Measurements from ENCODE around the gene ZNF692.
"Not testable (repeated sequence)": the region's sequence is repeated elsewhere in the genome, so short reads cannot be mapped to it uniquely, and the experiment has no call there.

Gene ZNF692

DNA sequence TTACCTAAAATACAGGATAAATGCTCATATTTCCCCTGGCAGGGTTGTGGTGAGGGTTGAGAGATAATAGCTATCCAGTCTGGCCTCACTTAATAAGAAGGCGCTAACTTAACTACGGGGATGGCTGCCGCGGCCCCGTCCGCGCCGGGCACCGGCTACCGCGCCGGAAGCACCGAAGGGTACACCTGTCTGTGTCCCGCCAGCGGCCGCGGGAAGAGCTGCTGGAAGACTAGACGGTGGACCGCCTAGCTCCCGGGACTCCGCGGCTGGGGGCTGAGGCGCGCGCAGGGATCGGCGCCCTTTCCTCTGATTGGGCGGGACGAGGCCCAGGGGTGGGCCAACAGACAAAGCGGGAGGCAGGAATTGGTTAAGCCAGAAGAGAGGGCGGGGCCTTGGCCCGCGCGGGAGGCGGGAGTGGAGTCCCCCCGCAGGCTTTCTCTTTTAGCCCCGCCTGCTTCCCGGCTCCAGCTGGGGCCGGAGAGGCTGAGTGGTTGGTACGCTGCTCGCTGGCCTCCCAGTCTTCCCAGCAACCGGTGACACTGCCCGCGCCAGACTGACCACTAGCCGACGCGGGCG lies 21.0 kb downstream of the ZNF692 start, which contains the start of gene ZNF672:
Gene ZNF672 (plus strand): TSS at position 444 of the 576 bp plus-strand sequence. CDS start 9,051 bp downstream, outside the sequence.
- Histone ChIP-seq H3K4me3 (ENCODE audit: low read depth in 1 of 2, low read length in 2 of 2) (peak within 1 kb of the TSS; percentile 65 to 76), H3K27ac (ENCODE audit: low read length) (peak within 1 kb of the TSS; percentile 81), H3K4me1 (ENCODE audit: insufficient read depth, low read length) (peaks cover 36% of the 10 kb centered on the region), H3K36me3 (ENCODE audit: insufficient read depth, low read length) (peaks cover 11% of the 10 kb centered on the region), H2AFZ (ENCODE audit: low read depth, low read length) (peak within 1 kb of the TSS; percentile 79), H3K4me2 (ENCODE audit: insufficient read depth, low read length) (peak within 1 kb of the TSS; percentile 72), H3K27me3 (ENCODE audit: insufficient read depth, low read length, poor library complexity) (no peaks in the 10 kb centered on the region), H3K9me3 (ENCODE audit: insufficient read depth, low read length, severe bottlenecking) (no peaks in the 10 kb centered on the region), H4K20me1 (ENCODE audit: insufficient read depth, low read length) (peaks cover 20% of the 10 kb centered on the region), H3K9ac (ENCODE audit: low read depth, low read length) (peak within 1 kb of the TSS; percentile 93), H3K79me2 (ENCODE audit: insufficient read depth, low read length) (peaks cover 46% of the 10 kb centered on the region)
- peak; percentile 87 for ATAC-seq (ENCODE audit: insufficient read depth, low read depth)
- peak; percentile 97 for DNase-seq
- TF ChIP-seq CTCF (IDR thresholded peaks at IDR 0.05; ENCODE audit: borderline replicate concordance, extremely low read depth, low read length, poor library complexity, severe bottlenecking) (no peak), EZH2 (IDR thresholded peaks at IDR 0.05; ENCODE audit: borderline replicate concordance, low read depth, low read length, severe bottlenecking) (no peak)

GRCh38 chr1:248837045-248837780 lies 21.7 kb downstream of the ZNF692 start:
- H3K4me1 ChIP-seq (ENCODE audit: insufficient read depth, low read length), result peaks cover 36% of the 10 kb centered on the region
- H3K9me3 ChIP-seq (ENCODE audit: insufficient read depth, low read length, severe bottlenecking), result no peaks in the 10 kb centered on the region

GRCh38 chr1:248834343-248834940 lies 24.4 kb downstream of the ZNF692 start:
- no peak overlapping the region for H3K9ac ChIP-seq (ENCODE audit: low read depth, low read length)
- no peak overlapping the region for H3K4me3 ChIP-seq (ENCODE audit: low read depth in 1 of 2, low read length in 2 of 2)
- H3K27ac ChIP-seq (ENCODE audit: low read length), result no peak overlapping the region
- no peak overlapping the region for H3K4me2 ChIP-seq (ENCODE audit: insufficient read depth, low read length)
- H3K4me1 ChIP-seq (ENCODE audit: insufficient read depth, low read length), result peaks cover 19% of the 10 kb centered on the region
- no peak for ATAC-seq (ENCODE audit: insufficient read depth, low read depth)
- H3K36me3 ChIP-seq (ENCODE audit: insufficient read depth, low read length), result no peaks in the 10 kb centered on the region; the same call in 1 of the 2 replicates
- no peaks in the 10 kb centered on the region for H3K9me3 ChIP-seq (ENCODE audit: insufficient read depth, low read length, severe bottlenecking)
- H2AFZ ChIP-seq (ENCODE audit: low read depth, low read length), result no peak overlapping the region
- TF ChIP-seq EZH2 (IDR thresholded peaks at IDR 0.05; ENCODE audit: borderline replicate concordance, low read depth, low read length, severe bottlenecking), result no peak
- no peaks in the 10 kb centered on the region for H3K27me3 ChIP-seq (ENCODE audit: insufficient read depth, low read length, poor library complexity)
- H3K79me2 ChIP-seq (ENCODE audit: insufficient read depth, low read length), result peaks cover 12% of the 10 kb centered on the region
- DNase-seq, result no peak
- H4K20me1 ChIP-seq (ENCODE audit: insufficient read depth, low read length), result no peaks in the 10 kb centered on the region

More at GRCh38 chr1:248837045-248837780, 21.7 kb downstream of the ZNF692 start:
- no peak for TF ChIP-seq CTCF (IDR thresholded peaks at IDR 0.05; ENCODE audit: borderline replicate concordance, extremely low read depth, low read length, poor library complexity, severe bottlenecking)
- no peak for TF ChIP-seq EZH2 (IDR thresholded peaks at IDR 0.05; ENCODE audit: borderline replicate concordance, low read depth, low read length, severe bottlenecking)
- Histone ChIP-seq H3K4me3 (ENCODE audit: low read depth in 1 of 2, low read length in 2 of 2) (peak overlapping the region; percentile 65 to 76; a peak in 3 of 4 replicates), H3K27me3 (ENCODE audit: insufficient read depth, low read length, poor library complexity) (no peaks in the 10 kb centered on the region), H3K27ac (ENCODE audit: low read length) (peak overlapping the region; percentile 81), H2AFZ (ENCODE audit: low read depth, low read length) (peak overlapping the region; percentile 79), H3K36me3 (ENCODE audit: insufficient read depth, low read length) (peaks cover 5% of the 10 kb centered on the region; the same call in 1 of the 2 replicates), H3K79me2 (ENCODE audit: insufficient read depth, low read length) (peaks cover 39% of the 10 kb centered on the region), H4K20me1 (ENCODE audit: insufficient read depth, low read length) (peaks cover 14% of the 10 kb centered on the region), H3K9ac (ENCODE audit: low read depth, low read length) (peak overlapping the region; percentile 93), H3K4me2 (ENCODE audit: insufficient read depth, low read length) (peak overlapping the region; percentile 72)
- ATAC-seq (ENCODE audit: insufficient read depth, low read depth) (no peak), DNase-seq (no peak)

DNA sequence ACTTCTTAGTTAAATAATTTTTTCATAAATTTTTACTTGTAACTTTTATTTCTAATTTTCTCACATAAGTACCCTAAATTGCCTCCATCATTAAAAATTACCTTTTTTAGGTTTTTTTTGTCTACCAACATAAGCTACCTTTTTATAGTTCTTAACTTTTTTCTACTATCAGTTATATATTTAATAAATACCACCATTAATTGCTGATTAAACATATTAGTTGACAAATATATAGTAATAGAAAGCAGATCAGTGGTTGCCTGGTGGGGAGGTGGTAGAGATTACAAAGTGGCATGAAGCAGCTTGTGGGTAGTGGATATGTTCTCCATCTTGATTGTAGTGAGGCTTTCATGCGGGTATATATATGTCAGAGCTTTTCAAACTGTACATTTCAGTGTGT lies 27.0 kb downstream of the ZNF692 start:
- TF ChIP-seq CTCF (IDR thresholded peaks at IDR 0.05; ENCODE audit: borderline replicate concordance, extremely low read depth, low read length, poor library complexity, severe bottlenecking) (no peak), EZH2 (IDR thresholded peaks at IDR 0.05; ENCODE audit: borderline replicate concordance, low read depth, low read length, severe bottlenecking) (no peak)
- no peaks in the 10 kb centered on the region for H3K79me2 ChIP-seq (ENCODE audit: insufficient read depth, low read length)
- H4K20me1 ChIP-seq (ENCODE audit: insufficient read depth, low read length), result no peaks in the 10 kb centered on the region
- DNase-seq, result no peak
- no peaks in the 10 kb centered on the region for H3K36me3 ChIP-seq (ENCODE audit: insufficient read depth, low read length)
- H3K9ac ChIP-seq (ENCODE audit: low read depth, low read length), result no peak overlapping the region
- H3K4me1 ChIP-seq (ENCODE audit: insufficient read depth, low read length), result peaks cover 12% of the 10 kb centered on the region
- no peak overlapping the region for H3K4me3 ChIP-seq (ENCODE audit: low read depth in 1 of 2, low read length in 2 of 2)
- no peak overlapping the region for H2AFZ ChIP-seq (ENCODE audit: low read depth, low read length)
- H3K9me3 ChIP-seq (ENCODE audit: insufficient read depth, low read length, severe bottlenecking), result no peaks in the 10 kb centered on the region
- no peak overlapping the region for H3K27ac ChIP-seq (ENCODE audit: low read length)
- no peak for ATAC-seq (ENCODE audit: insufficient read depth, low read depth)
- H3K4me2 ChIP-seq (ENCODE audit: insufficient read depth, low read length), result no peak overlapping the region
- H3K27me3 ChIP-seq (ENCODE audit: insufficient read depth, low read length, poor library complexity), result no peaks in the 10 kb centered on the region

DNA sequence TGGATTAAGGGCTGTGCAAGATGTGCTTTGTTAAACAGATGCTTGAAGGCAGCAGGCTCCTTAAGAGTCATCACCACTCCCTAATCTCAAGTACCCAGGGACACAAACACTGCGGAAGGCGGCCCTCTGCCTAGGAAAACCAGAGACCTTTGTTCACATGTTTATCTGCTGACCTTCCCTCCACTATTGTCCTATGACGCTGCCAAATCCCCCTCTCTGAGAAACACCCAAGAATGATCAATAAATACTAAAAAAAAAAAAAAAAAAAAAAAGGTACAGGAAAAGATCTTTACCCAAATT lies 28.2 kb downstream of the ZNF692 start:
- H3K4me3 ChIP-seq (ENCODE audit: low read depth in 1 of 2, low read length in 2 of 2); H3K36me3 ChIP-seq (ENCODE audit: insufficient read depth, low read length); ATAC-seq (ENCODE audit: insufficient read depth, low read depth); H2AFZ ChIP-seq (ENCODE audit: low read depth, low read length); H3K79me2 ChIP-seq (ENCODE audit: insufficient read depth, low read length); H4K20me1 ChIP-seq (ENCODE audit: insufficient read depth, low read length); H3K4me2 ChIP-seq (ENCODE audit: insufficient read depth, low read length); H3K9ac ChIP-seq (ENCODE audit: low read depth, low read length); H3K27me3 ChIP-seq (ENCODE audit: insufficient read depth, low read length, poor library complexity); DNase-seq; H3K27ac ChIP-seq (ENCODE audit: low read length); H3K9me3 ChIP-seq (ENCODE audit: insufficient read depth, low read length, severe bottlenecking): not testable (repeated sequence)
- H3K4me1 ChIP-seq (ENCODE audit: insufficient read depth, low read length), result peaks cover 10% of the 10 kb centered on the region
